WTC11 (cell line): Measurements from ENCODE around the gene DTWD2.
"Not testable (repeated sequence)": the region's sequence is repeated elsewhere in the genome, so short reads cannot be mapped to it uniquely, and the experiment has no call there.

Experiments used
- ATF3 ChIP-seq: sonication (generic); formaldehyde crosslinking; conservative IDR thresholded peaks from 2 replicates; pipeline ENCODE4 v1.8.1; 2022; ENCODE audit warnings: mild to moderate bottlenecking, missing genetic modification reagents
- ATF6 ChIP-seq: sonication (generic); formaldehyde crosslinking; IDR thresholded peaks from 2 replicates; pipeline ENCODE4 v1.8.1; 2023; ENCODE audit warnings: mild to moderate bottlenecking, missing genetic modification reagents
- CREB1 ChIP-seq: sonication (generic); formaldehyde crosslinking; IDR thresholded peaks from 2 replicates; pipeline ENCODE4 v1.8.0; 2023; ENCODE audit warnings: mild to moderate bottlenecking, missing genetic modification reagents
- CTCF ChIP-seq: fragments of 200-600 bp; IDR thresholded peaks from 2 replicates; pipeline ENCODE4 v1.8.0; 2022; ENCODE audit warnings: antibody characterized with exemption
- MAX ChIP-seq: sonication (generic); formaldehyde crosslinking; IDR thresholded peaks from 2 replicates; pipeline ENCODE4 v1.8.0; 2022; ENCODE audit warnings: mild to moderate bottlenecking, missing genetic modification reagents
- NFYB ChIP-seq: sonication (generic); formaldehyde crosslinking; conservative IDR thresholded peaks from 2 replicates; pipeline ENCODE4 v1.8.0; 2022; ENCODE audit warnings: low read depth, missing genetic modification reagents
- PRDM15 ChIP-seq: sonication (generic); formaldehyde crosslinking; IDR thresholded peaks from 2 replicates; pipeline ENCODE4 v1.8.0; 2022; ENCODE audit warnings: missing genetic modification reagents
- RORB ChIP-seq: fragments of 250-450 bp; sonication (Bioruptor Pico); IDR thresholded peaks from 2 replicates; pipeline ENCODE4 v1.9.0; 2021; ENCODE audit warnings: mild to moderate bottlenecking
- TEAD1 ChIP-seq: sonication (generic); formaldehyde crosslinking; IDR thresholded peaks from 2 replicates; pipeline ENCODE4 v1.8.0; 2022; ENCODE audit warnings: mild to moderate bottlenecking, missing genetic modification reagents
- ZNF281 ChIP-seq: sonication (generic); formaldehyde crosslinking; IDR thresholded peaks from 2 replicates; pipeline ENCODE4 v1.8.0; 2023; ENCODE audit warnings: mild to moderate bottlenecking, missing genetic modification reagents
- ZNF532 ChIP-seq: fragments of 250-450 bp; sonication (Bioruptor Pico); IDR thresholded peaks from 2 replicates; pipeline ENCODE4 v1.9.0; 2021; ENCODE audit warnings: mild to moderate bottlenecking, borderline replicate concordance
- ZSCAN18 ChIP-seq: fragments of 250-450 bp; sonication (Bioruptor Pico); IDR thresholded peaks from 2 replicates; pipeline ENCODE4 v2.1.2; 2022; ENCODE audit warnings: mild to moderate bottlenecking, moderate library complexity

GRCh38 chr5:118992055-118992454 is 3.7 kb upstream of the DTWD2 start:
- not testable (repeated sequence) for TF ChIP-seq ZNF532 (CRISPR knock-in tag); ZSCAN18 (CRISPR knock-in tag); NFYB; CTCF; CREB1 (CRISPR knock-in tag); ATF6; TEAD1 (CRISPR knock-in tag); MAX (CRISPR knock-in tag); ATF3 (CRISPR knock-in tag); ZNF281 (CRISPR knock-in tag); RORB; PRDM15 (CRISPR knock-in tag)
